ENCODE measurements around the gene CTBP1. TPM values are rescaled to one million over a fixed set of nuclear protein-coding genes. Genes with fewer than 3 reads are reported as not detected.

Gene CTBP1
- total and polyA plus RNA-seq, 2 donors (not counting 1 experiment from before 2014, with no cell fraction given) = 212 to 343 TPM

DNA sequence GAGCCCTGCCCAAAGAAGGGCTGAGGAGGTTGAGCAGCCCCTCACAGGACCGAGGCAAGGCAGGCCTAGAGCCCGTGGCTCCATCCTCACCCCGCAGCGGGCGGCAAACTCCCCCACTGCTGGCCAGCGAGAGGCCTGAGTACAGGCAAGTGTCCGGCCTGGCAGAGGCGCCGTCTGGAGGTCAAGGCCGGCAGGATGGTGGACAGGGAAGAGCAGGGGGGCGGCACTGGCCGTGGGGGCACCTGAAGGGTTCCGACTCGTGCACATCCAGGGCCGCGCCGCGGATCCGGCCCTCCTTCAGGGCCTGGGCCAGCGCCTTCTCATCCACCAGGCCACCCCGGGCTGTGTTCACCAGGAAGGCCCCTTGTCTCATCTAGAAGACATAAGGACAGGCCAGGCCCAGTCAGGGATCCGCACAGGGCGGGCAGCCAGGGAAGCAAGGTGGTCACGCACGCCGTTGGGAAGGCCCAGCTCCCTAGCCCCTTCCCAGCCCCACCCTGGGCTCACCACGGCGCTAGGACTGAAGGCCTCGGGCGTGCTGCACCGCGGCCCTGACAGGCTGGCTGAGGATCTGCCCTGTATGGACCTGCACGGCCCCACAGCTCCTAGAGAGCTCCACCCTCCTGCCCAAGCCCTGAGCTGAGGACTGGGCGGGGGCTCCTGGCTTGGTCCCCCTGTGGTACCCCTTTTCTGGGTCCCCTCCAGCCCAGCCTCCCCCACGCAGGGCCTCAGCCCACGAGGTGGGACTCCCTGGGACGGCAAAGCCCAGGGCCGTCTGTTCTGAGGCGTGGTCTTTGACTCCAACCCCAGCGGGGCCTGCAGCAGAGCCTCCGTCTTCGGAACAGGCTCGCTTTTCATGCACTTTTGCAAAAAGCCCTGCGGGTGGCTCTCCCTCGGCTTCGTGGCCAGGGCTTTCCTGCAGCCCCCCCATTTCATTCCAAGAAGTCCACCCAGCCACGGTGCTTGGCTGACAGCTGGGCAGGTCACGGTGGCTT lies 34.5 kb downstream of the CTBP1 start:
- Mint-ChIP-seq H3K27me3 (no peaks in the 10 kb centered on the region), H3K4me3 (no peak overlapping the region), H3K9me3 (ENCODE audit: insufficient read depth) (no peaks in the 10 kb centered on the region), H3K4me1 (peaks cover 40% of the 10 kb centered on the region), H3K27ac (no peak overlapping the region)
- Histone ChIP-seq H3K4me3 (ENCODE audit: control extremely low read depth in 1 of 5, extremely low read depth in 1 of 5, insufficient read depth in 1 of 5, low read depth in 2 of 5, low read length in 4 of 5) (no peak overlapping the region), H3K9ac (ENCODE audit: low read length) (no peak overlapping the region), H3K4me1 (ENCODE audit: control insufficient read depth in 2 of 2, insufficient read depth in 2 of 2, low read length in 2 of 2) (peaks cover 31 to 49% of the 10 kb centered on the region in 2 donors), H4K20me1 (ENCODE audit: control insufficient read depth, insufficient read depth, low read length, poor library complexity, severe bottlenecking) (peaks cover 65% of the 10 kb centered on the region), H3K9me3 (ENCODE audit: control extremely low read depth in 1 of 3, control insufficient read depth in 2 of 3, insufficient read depth in 1 of 3, low read length in 2 of 3) (no peaks in the 10 kb centered on the region), H3K4me2 (replicated peaks; ENCODE audit: low read depth, low read length, poor library complexity, severe bottlenecking) (no peak overlapping the region), H2AFZ (ENCODE audit: insufficient read depth, low read depth, low read length, poor library complexity, severe bottlenecking) (no peak overlapping the region), H3K27ac (ENCODE audit: low read length in 2 of 2) (no peak overlapping the region), H3K79me2 (ENCODE audit: control insufficient read depth, insufficient read depth, low read length) (peaks cover 40% of the 10 kb centered on the region), H3K27me3 (replicated peaks in 1 of 4; ENCODE audit: control extremely low read depth in 1 of 4, control insufficient read depth in 3 of 4, insufficient read depth in 4 of 4, low read length in 3 of 4) (no peaks in the 10 kb centered on the region), H3K36me3 (replicated peaks in 1 of 2; ENCODE audit: control extremely low read depth in 1 of 2, control insufficient read depth in 1 of 2, extremely low read depth in 1 of 2, insufficient read depth in 2 of 2, low read length in 1 of 2) (peaks cover 0 to 58% of the 10 kb centered on the region in 2 experiments)
- ChIA-PET CTCF (no interaction called here), POLR2A (no interaction called here)
- intact Hi-C loops (cut with micrococcal nuclease) = no loop called here
- no peak for ATAC-seq (ENCODE audit: low read depth)
- WGBS (ENCODE audit: insufficient coverage) = 95% methylated on average over 46 of the region's 48 CpGs
- no peak for DNase-seq
- no peak for TF ChIP-seq EZH2 (IDR thresholded peaks at IDR 0.05; ENCODE audit: borderline replicate concordance, insufficient read depth, low read depth, low read length, poor library complexity, severe bottlenecking)
- TF ChIP-seq, protein P1, sequence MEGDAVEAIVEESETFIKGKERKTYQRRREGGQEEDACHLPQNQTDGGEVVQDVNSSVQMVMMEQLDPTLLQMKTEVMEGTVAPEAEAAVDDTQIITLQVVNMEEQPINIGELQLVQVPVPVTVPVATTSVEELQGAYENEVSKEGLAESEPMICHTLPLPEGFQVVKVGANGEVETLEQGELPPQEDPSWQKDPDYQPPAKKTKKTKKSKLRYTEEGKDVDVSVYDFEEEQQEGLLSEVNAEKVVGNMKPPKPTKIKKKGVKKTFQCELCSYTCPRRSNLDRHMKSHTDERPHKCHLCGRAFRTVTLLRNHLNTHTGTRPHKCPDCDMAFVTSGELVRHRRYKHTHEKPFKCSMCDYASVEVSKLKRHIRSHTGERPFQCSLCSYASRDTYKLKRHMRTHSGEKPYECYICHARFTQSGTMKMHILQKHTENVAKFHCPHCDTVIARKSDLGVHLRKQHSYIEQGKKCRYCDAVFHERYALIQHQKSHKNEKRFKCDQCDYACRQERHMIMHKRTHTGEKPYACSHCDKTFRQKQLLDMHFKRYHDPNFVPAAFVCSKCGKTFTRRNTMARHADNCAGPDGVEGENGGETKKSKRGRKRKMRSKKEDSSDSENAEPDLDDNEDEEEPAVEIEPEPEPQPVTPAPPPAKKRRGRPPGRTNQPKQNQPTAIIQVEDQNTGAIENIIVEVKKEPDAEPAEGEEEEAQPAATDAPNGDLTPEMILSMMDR (IDR thresholded peaks at IDR 0.05) = no peak
